Stimulated activated CD4-positive, alpha-beta T cell treated with anti-CD3 and anti-CD28 coated beads, Interleukin-12 subunit alpha, Interleukin-12 subunit beta, amount 100 ng/mL, for 48 hours (primary cell): Measurements from ENCODE around the gene JPH4.
"Not testable (repeated sequence)": the region's sequence is repeated elsewhere in the genome, so short reads cannot be mapped to it uniquely, and the experiment has no call there.

Experiments used
- DNase-seq, 3 donors: peaks; one replicate each; pipeline ENCODE4 v3.0.0-alpha.2; 2020; ENCODE audit warnings: low read depth in 2 of 3, low spot score in 1 of 3

JPH4 gene

GRCh38 chr14:23550131-23550811, 28.3 kb downstream of the JPH4 start:
- no peak for DNase-seq

DNA sequence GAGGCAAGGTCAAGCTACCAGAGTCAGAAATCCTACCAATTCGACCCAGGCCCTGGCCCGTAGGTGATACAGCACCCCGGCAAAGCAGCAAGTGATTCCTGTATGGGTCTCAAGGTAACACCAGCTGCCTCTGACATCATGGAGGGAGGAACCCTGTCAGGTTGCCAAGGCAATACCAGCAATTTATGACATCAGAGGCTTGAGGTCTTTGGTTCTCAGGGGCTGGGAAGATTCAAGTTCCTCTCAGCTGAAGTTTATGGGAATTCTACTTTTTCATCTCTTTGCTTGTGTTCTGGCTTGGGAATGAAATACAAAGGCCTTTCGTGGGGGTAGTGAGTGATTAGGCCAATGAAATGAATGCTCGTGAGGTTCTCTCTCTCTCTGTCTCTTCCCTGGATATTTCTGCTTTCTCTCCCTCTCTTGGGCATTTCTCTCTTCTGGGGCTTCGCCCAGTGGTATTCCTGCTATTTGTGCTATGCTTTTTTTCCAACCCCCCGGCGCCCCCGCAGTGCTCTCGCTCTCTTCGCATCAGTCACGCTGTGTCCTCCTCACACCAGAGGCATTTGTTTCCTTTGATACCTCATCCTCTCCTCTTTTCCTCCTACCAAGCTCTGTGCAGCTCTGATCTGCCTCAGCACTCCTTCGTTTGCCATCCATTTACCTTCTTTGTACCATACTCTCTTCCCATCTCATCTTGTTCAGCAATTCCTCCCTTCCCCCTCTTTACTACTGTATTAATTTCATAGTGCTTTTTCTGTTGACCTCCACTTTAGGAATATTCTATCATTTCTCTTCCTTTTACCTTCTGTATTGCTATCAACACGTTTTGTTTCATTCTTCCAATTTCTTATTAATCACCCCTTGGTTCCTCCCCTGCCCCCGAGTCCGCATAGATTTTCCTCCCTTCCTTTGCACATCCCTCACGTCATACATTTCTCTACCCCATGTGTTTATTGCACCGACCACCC, 30.0 kb downstream of the JPH4 start:
- DNase-seq, result no peak

- DNase-seq, result no peak
These were observed 30.7 kb downstream of the JPH4 start for GRCh38 chr14:23547924-23548323.

- DNase-seq, result no peak
These were observed 32.0 kb downstream of the JPH4 start for GRCh38 chr14:23546450-23547035.

GRCh38 chr14:23545740-23546365, 32.7 kb downstream of the JPH4 start:
- no peak for DNase-seq

GRCh38 chr14:23544511-23545447, 33.8 kb downstream of the JPH4 start:
- no peak for DNase-seq

- DNase-seq, result no peak
These were observed 35.2 kb downstream of the JPH4 start for GRCh38 chr14:23543403-23543802.

DNA sequence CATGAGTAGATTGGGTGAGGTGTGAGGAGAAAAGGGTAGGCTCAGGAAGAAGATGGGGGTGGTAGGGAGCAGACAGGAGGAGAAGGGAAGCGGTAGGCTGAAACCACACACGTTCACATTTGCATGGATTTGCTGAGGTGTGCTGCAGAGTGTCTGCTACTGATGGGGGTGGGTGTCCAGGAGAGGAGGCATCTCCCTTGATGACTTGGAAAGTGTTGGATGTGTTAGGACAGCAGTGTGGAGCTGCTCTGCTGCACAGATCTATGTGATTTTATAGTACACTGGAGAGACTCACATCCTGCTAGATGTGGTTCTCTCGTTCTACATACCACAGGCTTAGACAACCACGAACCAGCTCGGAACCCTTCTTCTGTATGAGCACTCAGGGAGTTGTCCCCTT, 36.3 kb downstream of the JPH4 start:
- no peak for DNase-seq

DNA sequence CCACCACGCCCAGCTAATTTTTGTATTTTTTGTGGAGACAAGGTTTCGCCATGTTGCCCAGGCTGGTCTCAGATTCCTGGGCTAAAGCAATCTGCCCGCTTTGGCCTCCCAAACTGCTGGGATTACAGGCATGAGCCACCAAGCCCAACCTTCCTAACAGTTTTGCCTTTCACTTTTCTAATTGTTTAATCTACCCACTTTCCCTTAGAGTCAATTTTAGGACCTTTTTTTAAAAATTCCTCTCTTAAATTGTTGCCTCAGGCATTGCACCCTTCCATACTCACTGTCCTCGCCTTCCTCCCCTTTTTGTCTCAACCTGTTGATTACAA, 38.5 kb downstream of the JPH4 start:
- no peak for DNase-seq

- DNase-seq, result no peak
These were observed 39.1 kb downstream of the JPH4 start for GRCh38 chr14:23539248-23540140.

GRCh38 chr14:23538785-23539184, 39.8 kb downstream of the JPH4 start:
- no peak for DNase-seq

GRCh38 chr14:23538050-23538718, 40.4 kb downstream of the JPH4 start:
- no peak for DNase-seq

- no peak for DNase-seq
These were observed 41.1 kb downstream of the JPH4 start for GRCh38 chr14:23537351-23538049.

GRCh38 chr14:23536906-23537305, 41.7 kb downstream of the JPH4 start:
- DNase-seq, result not testable (repeated sequence)

GRCh38 chr14:23536494-23536893, 42.1 kb downstream of the JPH4 start:
- DNase-seq, result no peak

DNA sequence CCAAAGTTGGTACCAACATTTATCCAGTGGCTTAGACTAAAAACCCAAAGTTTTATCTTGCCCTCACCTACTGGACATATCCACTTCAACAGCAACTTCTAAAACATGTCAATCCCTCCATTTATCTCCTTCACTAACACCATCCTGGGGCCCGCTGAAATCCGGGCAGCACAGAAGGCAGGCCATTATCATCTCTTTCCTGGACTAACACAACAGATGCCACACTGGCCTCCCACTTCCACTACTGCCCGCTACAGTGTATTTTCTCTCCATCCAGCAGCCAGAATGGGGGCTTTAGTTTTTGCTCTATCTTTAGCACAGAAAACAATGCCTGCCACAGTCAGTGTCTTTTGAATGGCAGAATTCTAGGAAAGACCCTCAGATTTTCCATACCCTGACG, 42.6 kb downstream of the JPH4 start:
- no peak for DNase-seq

DNA sequence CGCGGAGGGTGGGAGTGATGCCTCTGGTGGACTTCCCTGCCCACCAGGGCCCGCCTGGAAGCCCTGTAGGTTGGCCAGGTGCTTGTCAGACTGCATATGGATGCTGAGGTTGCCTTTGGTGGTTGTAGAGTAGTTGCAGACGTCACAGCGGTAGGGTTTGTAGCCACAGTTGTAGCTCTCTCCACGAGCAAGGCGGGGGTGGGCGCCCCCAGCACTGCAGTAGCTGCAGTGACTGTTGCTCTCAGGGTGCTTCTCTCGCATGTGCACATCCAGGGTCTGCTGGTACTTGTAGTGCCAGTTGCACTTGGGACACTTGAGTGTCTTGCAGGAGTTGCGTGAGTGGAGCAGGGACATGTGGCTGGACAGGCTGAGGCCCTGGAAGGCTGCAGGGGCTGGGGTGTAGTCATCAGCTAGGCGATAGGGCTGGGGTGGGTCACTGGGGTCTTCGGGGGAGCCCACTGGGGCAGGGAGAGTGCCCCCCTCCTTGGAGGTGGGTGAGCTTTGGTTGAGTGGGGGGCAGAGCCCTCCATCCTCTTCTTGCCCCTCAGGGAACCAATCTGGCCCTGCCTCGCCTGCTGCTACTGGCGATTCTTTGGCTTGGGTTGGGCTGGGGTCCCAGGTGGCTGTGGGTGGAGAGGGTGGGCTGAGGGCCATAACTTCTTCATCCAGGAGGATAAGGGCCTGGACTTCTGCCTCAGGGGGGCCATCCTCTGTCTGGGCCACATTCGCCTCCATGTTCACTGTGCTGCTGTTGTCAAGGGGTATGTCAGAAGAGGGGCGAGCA, 44.7 kb downstream of the JPH4 start:
- no peak for DNase-seq

DNA sequence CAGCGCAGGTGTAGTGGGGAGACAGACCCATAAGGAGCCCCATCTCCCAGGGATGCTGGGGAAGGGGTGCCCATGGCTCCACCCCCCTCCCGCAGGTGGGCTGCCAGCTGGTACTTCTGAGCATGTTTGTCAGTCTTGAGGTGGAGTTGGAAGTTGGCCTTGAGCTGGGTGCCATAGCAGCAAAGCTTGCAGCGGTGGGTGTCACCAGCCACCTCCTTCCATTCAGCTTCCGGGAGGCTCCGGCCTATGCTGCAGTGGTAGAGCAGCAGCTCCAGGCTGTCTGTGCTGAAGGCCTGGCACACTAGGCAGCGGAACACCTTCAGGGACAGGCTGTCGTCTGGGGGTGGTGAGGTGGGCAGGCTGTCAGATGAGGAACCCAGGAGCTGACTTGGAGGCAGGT, 45.9 kb downstream of the JPH4 start:
- DNase-seq, result no peak
